Endodermal cell (in vitro differentiated cells): ENCODE data around the gene TRPV2. TPM values are rescaled to one million over a fixed set of nuclear protein-coding genes. Genes with fewer than 3 reads are reported as not detected.

ENCODE experiments used
- DNase-seq: peaks from one replicate; pipeline ENCODE4 v3.0.0-alpha.2; 2017
- H3K27ac ChIP-seq: 2 replicates; pipeline ENCODE4 v1.5.1; 2013; ENCODE audit warnings: mild to moderate bottlenecking, low read depth, low read length, moderate library complexity
- H3K27me3 ChIP-seq: 2 replicates; pipeline ENCODE4 v1.6.1; 2013; ENCODE audit warnings: mild to moderate bottlenecking, low read length, moderate library complexity; ENCODE audit not compliant: insufficient read depth, control insufficient read depth, poor library complexity, severe bottlenecking
- H3K36me3 ChIP-seq: 2 replicates; pipeline ENCODE4 v1.7.0; 2013; ENCODE audit warnings: mild to moderate bottlenecking, low read length, moderate library complexity; ENCODE audit not compliant: control insufficient read depth, insufficient read depth
- H3K4me1 ChIP-seq: one replicate; pipeline ENCODE4 v1.7.0; 2013; ENCODE audit warnings: low read length; ENCODE audit not compliant: control insufficient read depth, insufficient read depth
- H3K4me3 ChIP-seq: 2 replicates; pipeline ENCODE4 v1.5.1; 2013; ENCODE audit warnings: mild to moderate bottlenecking, low read length, moderate library complexity
- H3K9ac ChIP-seq: 2 replicates; pipeline ENCODE4 v1.6.1; 2013; ENCODE audit warnings: mild to moderate bottlenecking, low read length, moderate library complexity; ENCODE audit not compliant: poor library complexity, severe bottlenecking; ENCODE audit errors: extremely low read depth
- H3K9me3 ChIP-seq: 2 replicates; pipeline ENCODE4 v1.6.1; 2013; ENCODE audit warnings: mild to moderate bottlenecking, low read length, moderate library complexity; ENCODE audit not compliant: control insufficient read depth
- H3K27ac Mint-ChIP-seq: 2 replicates; pipeline ENCODE4 v1.8.0; 2020; ENCODE audit warnings: mixed read lengths
- H3K27me3 Mint-ChIP-seq: 2 replicates; pipeline ENCODE4 v1.8.0; 2021; ENCODE audit warnings: mild to moderate bottlenecking, mixed read lengths; ENCODE audit not compliant: insufficient read depth
- H3K36me3 Mint-ChIP-seq: 2 replicates; pipeline ENCODE4 v1.8.0; 2020; ENCODE audit warnings: low read depth, mixed read lengths
- H3K4me1 Mint-ChIP-seq: 2 replicates; pipeline ENCODE4 v1.8.0; 2020; ENCODE audit warnings: mixed read lengths
- H3K4me3 Mint-ChIP-seq: 2 replicates; pipeline ENCODE4 v1.8.0; 2020; ENCODE audit warnings: mild to moderate bottlenecking, moderate library complexity, mixed read lengths
- H3K9me3 Mint-ChIP-seq: 2 replicates; pipeline ENCODE4 v1.8.0; 2020; ENCODE audit warnings: mild to moderate bottlenecking, mixed read lengths
- WGBS, 2 experiments: methylation state at CpG; one replicate each; pipeline versions ENCODE4 v1.1.5 to v1.1.7; 2013; ENCODE audit warnings: missing lambda C conversion rate in 2 of 2, mixed read lengths in 1 of 2; ENCODE audit not compliant: insufficient coverage in 1 of 2, insufficient read length in 1 of 2; 5-methylcytosine and 5-hydroxymethylcytosine counted together
- total RNA-seq, 2 donors: library from RNA; stranded (reverse); fragmentation: NEBNext Ultra II Directional in 1 of 2; extraction: Animal tissue kit (Norgen Biotek cat#: 25700) in 1 of 2; gene quantifications; 2 replicates in 1 of 2; 3 replicates in 1 of 2; pipeline ENCODE4 v1.2.1, GENCODE V29; 2021
- TF ChIP-seq, protein P1 (sequence below): fragments of 200-600 bp; sonication (generic); conservative IDR thresholded peaks from 2 replicates; pipeline ENCODE4 v1.5.0; 2021; ENCODE audit warnings: antibody characterized with exemption, mild to moderate bottlenecking

The TRPV2 gene
- total RNA-seq, 2 donors from 2014 or later, result 0.51 to 1.1 TPM

DNA sequence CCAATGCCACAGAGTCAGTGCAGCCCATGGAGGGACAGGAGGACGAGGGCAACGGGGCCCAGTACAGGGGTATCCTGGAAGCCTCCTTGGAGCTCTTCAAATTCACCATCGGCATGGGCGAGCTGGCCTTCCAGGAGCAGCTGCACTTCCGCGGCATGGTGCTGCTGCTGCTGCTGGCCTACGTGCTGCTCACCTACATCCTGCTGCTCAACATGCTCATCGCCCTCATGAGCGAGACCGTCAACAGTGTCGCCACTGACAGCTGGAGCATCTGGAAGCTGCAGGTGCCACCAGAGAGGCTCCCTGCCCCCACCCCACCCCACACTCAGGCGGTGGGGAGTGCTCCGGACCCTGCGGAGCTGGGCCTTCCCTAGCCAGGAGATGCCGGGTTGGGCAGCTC, 16.6 kb downstream of the TRPV2 start:
- peaks cover 17% of the 10 kb centered on the region for H3K4me1 Mint-ChIP-seq
- no peaks in the 10 kb centered on the region for H3K9me3 Mint-ChIP-seq
- WGBS, 2 experiments, result 92 to 95% methylated on average over 10 to 15 of the region's 15 CpGs
- no peaks in the 10 kb centered on the region for H3K36me3 Mint-ChIP-seq
- H3K27me3 Mint-ChIP-seq, result no peaks in the 10 kb centered on the region
- H3K9me3 ChIP-seq, result no peaks in the 10 kb centered on the region
- H3K36me3 ChIP-seq, result no peaks in the 10 kb centered on the region
- no peak overlapping the region for H3K27ac Mint-ChIP-seq
- H3K27ac ChIP-seq, result no peak overlapping the region
- peaks cover 6% of the 10 kb centered on the region for H3K4me1 ChIP-seq
- no peak overlapping the region for H3K4me3 Mint-ChIP-seq
- TF ChIP-seq, protein P1, sequence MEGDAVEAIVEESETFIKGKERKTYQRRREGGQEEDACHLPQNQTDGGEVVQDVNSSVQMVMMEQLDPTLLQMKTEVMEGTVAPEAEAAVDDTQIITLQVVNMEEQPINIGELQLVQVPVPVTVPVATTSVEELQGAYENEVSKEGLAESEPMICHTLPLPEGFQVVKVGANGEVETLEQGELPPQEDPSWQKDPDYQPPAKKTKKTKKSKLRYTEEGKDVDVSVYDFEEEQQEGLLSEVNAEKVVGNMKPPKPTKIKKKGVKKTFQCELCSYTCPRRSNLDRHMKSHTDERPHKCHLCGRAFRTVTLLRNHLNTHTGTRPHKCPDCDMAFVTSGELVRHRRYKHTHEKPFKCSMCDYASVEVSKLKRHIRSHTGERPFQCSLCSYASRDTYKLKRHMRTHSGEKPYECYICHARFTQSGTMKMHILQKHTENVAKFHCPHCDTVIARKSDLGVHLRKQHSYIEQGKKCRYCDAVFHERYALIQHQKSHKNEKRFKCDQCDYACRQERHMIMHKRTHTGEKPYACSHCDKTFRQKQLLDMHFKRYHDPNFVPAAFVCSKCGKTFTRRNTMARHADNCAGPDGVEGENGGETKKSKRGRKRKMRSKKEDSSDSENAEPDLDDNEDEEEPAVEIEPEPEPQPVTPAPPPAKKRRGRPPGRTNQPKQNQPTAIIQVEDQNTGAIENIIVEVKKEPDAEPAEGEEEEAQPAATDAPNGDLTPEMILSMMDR, result no peak
- no peak overlapping the region for H3K4me3 ChIP-seq
- H3K9ac ChIP-seq, result no peak overlapping the region
- peak; percentile 52 for DNase-seq
- H3K27me3 ChIP-seq, result no peaks in the 10 kb centered on the region

DNA sequence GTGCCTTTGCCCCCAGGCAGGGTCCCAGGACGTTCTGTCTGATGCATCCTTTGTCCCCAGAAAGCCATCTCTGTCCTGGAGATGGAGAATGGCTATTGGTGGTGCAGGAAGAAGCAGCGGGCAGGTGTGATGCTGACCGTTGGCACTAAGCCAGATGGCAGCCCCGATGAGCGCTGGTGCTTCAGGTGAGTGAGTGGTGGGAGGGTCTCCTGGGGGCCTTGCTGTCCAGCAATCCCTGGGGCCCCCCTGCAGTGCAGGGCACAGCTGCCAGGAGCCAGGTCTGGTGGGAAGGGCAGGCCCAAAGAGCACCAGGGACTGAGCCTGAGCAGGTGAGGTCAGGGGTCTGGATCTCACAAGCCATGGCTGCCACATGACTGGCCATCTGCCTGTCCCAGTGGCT, 18.1 kb downstream of the TRPV2 start:
- no peak overlapping the region for H3K27ac ChIP-seq
- 93% methylated on average over 4 of the region's 5 CpGs for WGBS, 2 experiments
- no peak overlapping the region for H3K9ac ChIP-seq
- Mint-ChIP-seq H3K4me1 (peaks cover 27% of the 10 kb centered on the region), H3K27ac (no peak overlapping the region), H3K36me3 (no peaks in the 10 kb centered on the region), H3K4me3 (no peak overlapping the region), H3K27me3 (no peaks in the 10 kb centered on the region), H3K9me3 (no peaks in the 10 kb centered on the region)
- peak; percentile 43 for DNase-seq
- H3K4me3 ChIP-seq, result no peak overlapping the region
- H3K4me1 ChIP-seq, result peaks cover 6% of the 10 kb centered on the region
- H3K9me3 ChIP-seq, result no peaks in the 10 kb centered on the region
- H3K36me3 ChIP-seq, result no peaks in the 10 kb centered on the region
- TF ChIP-seq, protein P1, result no peak
- no peaks in the 10 kb centered on the region for H3K27me3 ChIP-seq

DNA sequence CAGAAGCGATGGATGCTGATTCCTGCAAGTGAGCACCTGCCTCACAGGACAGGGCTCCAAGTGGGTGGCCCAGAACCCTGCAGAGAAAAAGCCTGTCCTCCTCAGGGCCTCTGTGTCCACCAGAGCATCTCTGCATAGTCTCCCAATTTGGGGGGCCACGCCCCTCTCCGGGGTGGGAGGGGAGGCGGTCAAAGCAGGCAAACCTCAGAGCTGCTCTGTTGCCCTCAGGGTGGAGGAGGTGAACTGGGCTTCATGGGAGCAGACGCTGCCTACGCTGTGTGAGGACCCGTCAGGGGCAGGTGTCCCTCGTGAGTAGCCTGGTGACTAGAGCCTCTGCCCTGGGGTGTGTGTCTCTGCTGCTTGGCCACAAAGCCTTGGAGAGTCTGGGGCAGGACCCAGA, 19.3 kb downstream of the TRPV2 start:
- Mint-ChIP-seq H3K4me1 (peaks cover 27% of the 10 kb centered on the region), H3K4me3 (no peak overlapping the region), H3K36me3 (peaks cover 5% of the 10 kb centered on the region), H3K27me3 (no peaks in the 10 kb centered on the region), H3K27ac (no peak overlapping the region), H3K9me3 (no peaks in the 10 kb centered on the region)
- H3K36me3 ChIP-seq, result peaks cover 6% of the 10 kb centered on the region
- H3K27me3 ChIP-seq, result no peaks in the 10 kb centered on the region
- no peak overlapping the region for H3K4me3 ChIP-seq
- H3K27ac ChIP-seq, result no peak overlapping the region
- no peaks in the 10 kb centered on the region for H3K9me3 ChIP-seq
- H3K9ac ChIP-seq, result no peak overlapping the region
- DNase-seq, result peak; percentile 68
- TF ChIP-seq, protein P1, result no peak
- H3K4me1 ChIP-seq, result peaks cover 6% of the 10 kb centered on the region
- whole genome bisulfite sequencing, 2 experiments, result 82 to 83% methylated on average over 6 to 8 of the region's 8 CpGs
